ENCODE measurements around the gene TMEM120B.
"Not testable (repeated sequence)": the region's sequence is repeated elsewhere in the genome, so short reads cannot be mapped to it uniquely, and the experiment has no call there.

The TMEM120B gene
- 15.1 to 16.5 (median 16.1) reads per million in 3 donors for total RNA-seq

DNA sequence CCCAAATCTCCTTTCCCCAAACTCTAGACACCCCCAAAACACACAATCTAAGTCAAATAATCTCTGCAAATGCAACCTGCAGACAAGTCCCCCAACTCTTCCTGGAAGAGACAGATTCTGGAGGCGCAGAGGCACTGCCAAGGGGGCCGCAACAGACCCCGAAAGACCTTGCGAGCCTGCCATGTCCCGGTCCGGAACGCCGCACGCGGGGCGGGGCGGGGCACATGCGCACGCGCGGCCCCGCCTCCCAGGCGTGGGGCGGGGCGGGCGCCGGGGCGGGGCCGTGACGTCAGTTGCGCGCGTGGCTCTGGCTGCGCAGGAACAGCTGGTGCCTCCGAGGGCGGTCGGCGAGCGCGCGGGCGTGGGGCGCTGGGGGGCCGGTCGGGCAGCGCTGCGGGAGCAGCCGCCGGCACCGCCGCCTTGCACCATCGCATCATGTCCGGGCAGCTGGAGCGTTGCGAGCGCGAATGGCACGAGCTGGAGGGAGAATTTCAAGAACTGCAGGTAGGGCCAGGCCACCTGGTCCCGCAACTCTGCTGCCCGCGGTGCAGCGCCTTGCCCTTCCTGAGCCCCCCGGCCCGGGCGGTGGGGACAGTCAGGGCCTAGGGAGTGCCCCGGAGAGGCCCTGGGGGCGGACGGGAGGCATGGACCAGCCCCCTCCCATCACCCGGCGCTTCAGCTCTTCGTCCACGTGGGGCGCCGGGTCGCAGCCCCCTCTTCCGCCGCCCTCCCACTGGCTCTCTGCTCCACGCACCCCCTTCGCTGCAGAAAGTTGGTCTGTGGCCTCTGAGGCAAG is at the start of gene TMEM120B:
Gene TMEM120B, plus strand, starts transcription at position 292 of the 796 bp plus-strand sequence. Its CDS starts 144 bp downstream, at position 436.
- DNase-seq: peak; percentile 74 to 80 (median 78)
- Histone ChIP-seq H3K9me3 (ENCODE audit: control insufficient read depth, low read length) (no peaks in the 10 kb centered on the region), H3K36me3 (ENCODE audit: control insufficient read depth, insufficient read depth, low read length) (no peaks in the 10 kb centered on the region), H3K27ac (ENCODE audit: insufficient read depth, low read length, poor library complexity, severe bottlenecking) (peak within 1 kb of the TSS; percentile 65), H3K4me3 (ENCODE audit: insufficient read depth, low read depth, low read length, poor library complexity, severe bottlenecking) (peak within 1 kb of the TSS; percentile 90), H3K4me1 (ENCODE audit: control insufficient read depth, insufficient read depth, low read length, poor library complexity, severe bottlenecking) (peaks cover 9% of the 10 kb centered on the region), H3K27me3 (replicated peaks; ENCODE audit: control insufficient read depth, insufficient read depth, low read length, poor library complexity, severe bottlenecking) (no peaks in the 10 kb centered on the region)

DNA sequence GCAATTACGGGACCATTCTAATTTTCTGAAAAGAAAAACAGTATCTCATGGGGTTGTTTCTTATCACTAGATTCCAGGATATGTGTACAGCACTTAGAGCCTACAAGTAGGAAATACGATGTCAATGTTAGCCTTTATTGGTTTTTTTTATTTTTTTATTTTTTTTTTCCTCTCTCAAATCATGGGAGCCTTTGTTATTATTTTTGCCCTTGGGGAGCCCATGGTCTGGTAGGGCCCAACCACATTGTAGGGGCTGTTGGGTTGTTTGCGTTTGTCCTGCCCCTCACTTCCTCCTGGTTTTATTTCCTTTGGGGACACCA is 49.0 kb upstream of the TMEM120B start:
- Histone ChIP-seq H3K9me3 (ENCODE audit: control insufficient read depth, low read length) (no peaks in the 10 kb centered on the region), H3K27ac (ENCODE audit: insufficient read depth, low read length, poor library complexity, severe bottlenecking) (no peak overlapping the region), H3K4me1 (ENCODE audit: control insufficient read depth, insufficient read depth, low read length, poor library complexity, severe bottlenecking) (peaks cover 40% of the 10 kb centered on the region), H3K27me3 (replicated peaks; ENCODE audit: control insufficient read depth, insufficient read depth, low read length, poor library complexity, severe bottlenecking) (no peaks in the 10 kb centered on the region), H3K36me3 (ENCODE audit: control insufficient read depth, insufficient read depth, low read length) (no peaks in the 10 kb centered on the region), H3K4me3 (ENCODE audit: insufficient read depth, low read depth, low read length, poor library complexity, severe bottlenecking) (no peak overlapping the region)
- DNase-seq: no peak

DNA sequence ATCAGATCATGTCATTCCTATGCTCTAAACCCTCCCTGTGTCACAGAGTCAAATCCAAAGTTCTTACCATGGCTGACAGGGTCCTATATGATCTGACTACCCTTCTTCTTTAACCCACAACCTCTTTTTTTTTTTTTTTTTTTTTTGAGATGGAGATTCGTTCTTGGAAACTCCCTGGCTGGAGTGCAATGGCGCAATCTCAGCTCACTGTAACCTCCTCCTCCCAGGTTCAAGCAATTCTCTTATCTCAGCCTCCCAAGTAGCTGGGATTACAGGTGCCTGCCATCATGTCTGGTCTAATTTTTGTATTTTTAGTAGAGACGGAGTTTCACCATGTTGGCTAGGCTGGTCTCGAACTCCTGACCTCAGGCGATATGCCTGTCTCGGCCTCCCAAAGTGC is 45.7 kb upstream of the TMEM120B start:
- H3K4me1 ChIP-seq (ENCODE audit: control insufficient read depth, insufficient read depth, low read length, poor library complexity, severe bottlenecking): peaks cover 26% of the 10 kb centered on the region
- not testable (repeated sequence) for H3K36me3 ChIP-seq (ENCODE audit: control insufficient read depth, insufficient read depth, low read length); H3K27me3 ChIP-seq (replicated peaks; ENCODE audit: control insufficient read depth, insufficient read depth, low read length, poor library complexity, severe bottlenecking); H3K4me3 ChIP-seq (ENCODE audit: insufficient read depth, low read depth, low read length, poor library complexity, severe bottlenecking); H3K27ac ChIP-seq (ENCODE audit: insufficient read depth, low read length, poor library complexity, severe bottlenecking); DNase-seq; H3K9me3 ChIP-seq (ENCODE audit: control insufficient read depth, low read length)

DNA sequence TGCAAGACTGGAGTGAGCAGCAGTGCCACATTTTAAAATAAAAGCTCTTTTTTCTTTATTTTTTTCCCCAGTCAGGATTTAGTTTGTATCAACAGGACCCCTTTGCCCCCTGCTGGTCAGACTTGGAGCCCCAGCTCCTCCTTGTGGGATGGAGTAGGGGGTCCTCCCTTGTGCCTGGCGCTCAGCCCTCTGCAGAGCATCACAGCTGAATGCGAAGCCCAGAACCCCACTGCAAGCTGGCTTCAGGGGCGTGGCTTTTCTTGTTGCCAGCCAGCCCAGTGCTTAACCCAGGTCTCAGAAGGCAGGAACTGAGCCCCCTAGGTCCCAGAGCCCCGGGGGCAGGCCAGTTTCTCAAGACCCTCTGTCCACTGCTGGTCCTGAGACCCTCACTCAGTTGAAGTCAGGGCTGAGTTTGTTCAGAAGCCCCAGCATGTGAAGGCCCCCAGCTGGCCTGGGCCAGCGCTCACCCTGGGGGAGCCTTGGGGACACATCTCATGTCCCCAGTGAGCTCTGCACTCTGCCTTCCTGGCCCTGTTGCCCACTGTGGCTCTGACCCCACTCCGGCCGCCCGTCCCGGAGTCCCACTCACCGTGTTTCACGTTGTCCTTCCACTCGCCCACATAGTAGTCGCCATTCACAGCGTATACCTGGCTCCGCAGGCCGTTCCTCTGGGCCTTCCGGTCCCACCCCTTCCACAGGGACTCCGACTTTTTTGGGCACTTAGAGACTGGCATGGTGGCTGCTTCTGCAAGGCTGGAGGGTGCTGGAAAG is 43.6 kb upstream of the TMEM120B start:
- no peaks in the 10 kb centered on the region for H3K27me3 ChIP-seq (replicated peaks; ENCODE audit: control insufficient read depth, insufficient read depth, low read length, poor library complexity, severe bottlenecking)
- H3K27ac ChIP-seq (ENCODE audit: insufficient read depth, low read length, poor library complexity, severe bottlenecking): no peak overlapping the region
- H3K4me1 ChIP-seq (ENCODE audit: control insufficient read depth, insufficient read depth, low read length, poor library complexity, severe bottlenecking): peaks cover 34% of the 10 kb centered on the region
- no peaks in the 10 kb centered on the region for H3K36me3 ChIP-seq (ENCODE audit: control insufficient read depth, insufficient read depth, low read length)
- DNase-seq: peak in 1 of 3 donors; percentile 21
- no peak overlapping the region for H3K4me3 ChIP-seq (ENCODE audit: insufficient read depth, low read depth, low read length, poor library complexity, severe bottlenecking)
- no peaks in the 10 kb centered on the region for H3K9me3 ChIP-seq (ENCODE audit: control insufficient read depth, low read length)

DNA sequence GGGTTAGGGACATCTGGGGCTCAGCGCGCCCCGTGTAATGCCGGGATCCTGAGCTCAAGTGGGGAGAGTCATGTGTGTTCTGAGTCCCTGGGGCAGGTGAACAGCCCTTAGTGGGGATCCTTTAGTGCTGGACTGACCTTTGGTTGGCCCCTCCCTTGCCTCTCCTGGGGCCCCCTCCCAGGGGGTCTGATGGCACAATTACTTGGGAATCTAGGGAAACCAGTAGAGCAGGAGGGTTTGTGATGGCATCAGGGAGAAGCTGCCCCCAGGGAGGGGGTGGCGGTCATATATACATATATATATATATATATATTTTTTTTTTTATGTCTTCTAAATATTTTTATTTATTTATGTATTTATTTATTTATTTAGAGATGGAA is 43.0 kb upstream of the TMEM120B start, which contains the start of gene MORN3:
Gene MORN3, minus strand, starts transcription at position 134 of the 380 bp plus-strand sequence. CDS start 171 bp downstream, outside the sequence.
- H3K36me3 ChIP-seq (ENCODE audit: control insufficient read depth, insufficient read depth, low read length): no peaks in the 10 kb centered on the region
- no peak within 1 kb of the TSS for H3K27ac ChIP-seq (ENCODE audit: insufficient read depth, low read length, poor library complexity, severe bottlenecking)
- no peak within 1 kb of the TSS for H3K4me3 ChIP-seq (ENCODE audit: insufficient read depth, low read depth, low read length, poor library complexity, severe bottlenecking)
- no peaks in the 10 kb centered on the region for H3K27me3 ChIP-seq (replicated peaks; ENCODE audit: control insufficient read depth, insufficient read depth, low read length, poor library complexity, severe bottlenecking)
- no peaks in the 10 kb centered on the region for H3K9me3 ChIP-seq (ENCODE audit: control insufficient read depth, low read length)
- DNase-seq: no peak
- peaks cover 29% of the 10 kb centered on the region for H3K4me1 ChIP-seq (ENCODE audit: control insufficient read depth, insufficient read depth, low read length, poor library complexity, severe bottlenecking)

DNA sequence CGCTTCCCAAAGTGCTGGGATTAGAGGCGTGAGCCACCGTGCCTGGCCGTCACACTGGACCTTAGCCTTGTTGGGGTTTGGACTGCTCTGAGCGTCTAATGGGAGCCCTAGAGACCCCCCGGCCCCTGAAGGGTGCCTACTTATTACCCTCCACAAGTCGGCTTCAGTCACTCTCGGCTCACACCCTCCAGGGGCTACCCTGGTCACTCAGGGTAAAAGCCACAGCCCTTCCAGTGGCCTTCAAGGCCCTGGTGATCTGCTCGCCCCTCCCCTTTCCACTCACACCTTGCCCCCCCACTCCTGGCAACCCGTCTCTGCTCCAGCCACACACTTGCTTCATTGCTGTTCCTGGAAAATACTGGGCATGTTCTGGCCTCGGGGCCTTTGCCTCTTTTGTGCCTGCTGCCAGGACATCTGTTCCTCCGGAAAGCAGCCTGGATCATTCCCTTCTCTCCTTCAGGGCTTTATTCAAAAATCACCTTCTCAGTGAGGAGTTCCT is 39.5 kb upstream of the TMEM120B start:
- peak overlapping the region; percentile 99 for H3K27ac ChIP-seq (ENCODE audit: insufficient read depth, low read length, poor library complexity, severe bottlenecking)
- peak overlapping the region; percentile 56 for H3K4me3 ChIP-seq (ENCODE audit: insufficient read depth, low read depth, low read length, poor library complexity, severe bottlenecking)
- H3K4me1 ChIP-seq (ENCODE audit: control insufficient read depth, insufficient read depth, low read length, poor library complexity, severe bottlenecking): peaks cover 18% of the 10 kb centered on the region
- DNase-seq: peak in 1 of 3 donors; percentile 4
- H3K9me3 ChIP-seq (ENCODE audit: control insufficient read depth, low read length): no peaks in the 10 kb centered on the region
- no peaks in the 10 kb centered on the region for H3K27me3 ChIP-seq (replicated peaks; ENCODE audit: control insufficient read depth, insufficient read depth, low read length, poor library complexity, severe bottlenecking)
- H3K36me3 ChIP-seq (ENCODE audit: control insufficient read depth, insufficient read depth, low read length): no peaks in the 10 kb centered on the region

DNA sequence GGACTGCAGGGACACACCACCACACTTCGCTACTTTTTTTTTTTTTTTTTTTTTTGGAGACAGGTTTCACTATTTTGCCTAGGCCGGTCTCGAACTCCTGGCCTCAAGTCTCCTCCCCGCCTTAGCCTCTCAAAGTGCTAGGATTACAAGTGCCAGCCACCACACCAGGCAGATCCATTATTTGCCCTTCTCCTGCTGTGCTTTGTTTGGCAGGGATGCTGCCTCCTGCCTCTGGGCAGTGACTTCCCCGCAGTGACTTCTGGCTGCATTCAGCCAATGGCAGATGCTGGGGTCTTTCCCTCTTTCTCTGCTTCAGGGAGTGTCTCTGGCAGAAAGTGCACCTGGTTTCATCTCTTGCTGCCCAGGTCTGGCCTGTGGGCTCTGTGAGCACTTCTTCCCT is 36.4 kb upstream of the TMEM120B start:
- no peaks in the 10 kb centered on the region for H3K36me3 ChIP-seq (ENCODE audit: control insufficient read depth, insufficient read depth, low read length)
- H3K27me3 ChIP-seq (replicated peaks; ENCODE audit: control insufficient read depth, insufficient read depth, low read length, poor library complexity, severe bottlenecking): no peaks in the 10 kb centered on the region
- DNase-seq: no peak
- H3K4me1 ChIP-seq (ENCODE audit: control insufficient read depth, insufficient read depth, low read length, poor library complexity, severe bottlenecking): peaks cover 14% of the 10 kb centered on the region
- H3K9me3 ChIP-seq (ENCODE audit: control insufficient read depth, low read length): no peaks in the 10 kb centered on the region
- H3K4me3 ChIP-seq (ENCODE audit: insufficient read depth, low read depth, low read length, poor library complexity, severe bottlenecking): no peak overlapping the region
- no peak overlapping the region for H3K27ac ChIP-seq (ENCODE audit: insufficient read depth, low read length, poor library complexity, severe bottlenecking)

DNA sequence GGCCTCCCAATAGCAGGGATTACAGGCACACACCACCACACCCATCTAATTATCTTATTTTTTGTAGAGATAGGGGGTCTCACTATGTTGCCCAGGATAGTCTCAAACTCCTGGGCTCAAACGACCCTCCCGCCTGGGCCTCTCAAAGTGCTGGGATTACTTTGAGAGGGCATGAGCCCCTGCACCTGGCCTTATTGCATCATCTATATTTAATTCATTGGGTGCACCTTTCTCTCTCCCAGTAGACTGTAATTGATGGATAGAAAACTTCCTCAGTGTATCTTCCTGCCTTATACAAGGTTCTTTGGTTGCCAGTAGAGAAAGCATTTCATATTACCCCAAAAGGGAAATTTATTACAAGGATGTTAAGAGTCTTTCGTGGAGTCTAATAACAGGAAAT is 34.2 kb upstream of the TMEM120B start:
- Histone ChIP-seq H3K27ac (ENCODE audit: insufficient read depth, low read length, poor library complexity, severe bottlenecking) (no peak overlapping the region), H3K9me3 (ENCODE audit: control insufficient read depth, low read length) (no peaks in the 10 kb centered on the region), H3K4me1 (ENCODE audit: control insufficient read depth, insufficient read depth, low read length, poor library complexity, severe bottlenecking) (peaks cover 4% of the 10 kb centered on the region), H3K27me3 (replicated peaks; ENCODE audit: control insufficient read depth, insufficient read depth, low read length, poor library complexity, severe bottlenecking) (no peaks in the 10 kb centered on the region), H3K4me3 (ENCODE audit: insufficient read depth, low read depth, low read length, poor library complexity, severe bottlenecking) (no peak overlapping the region), H3K36me3 (ENCODE audit: control insufficient read depth, insufficient read depth, low read length) (no peaks in the 10 kb centered on the region)
- no peak for DNase-seq

DNA sequence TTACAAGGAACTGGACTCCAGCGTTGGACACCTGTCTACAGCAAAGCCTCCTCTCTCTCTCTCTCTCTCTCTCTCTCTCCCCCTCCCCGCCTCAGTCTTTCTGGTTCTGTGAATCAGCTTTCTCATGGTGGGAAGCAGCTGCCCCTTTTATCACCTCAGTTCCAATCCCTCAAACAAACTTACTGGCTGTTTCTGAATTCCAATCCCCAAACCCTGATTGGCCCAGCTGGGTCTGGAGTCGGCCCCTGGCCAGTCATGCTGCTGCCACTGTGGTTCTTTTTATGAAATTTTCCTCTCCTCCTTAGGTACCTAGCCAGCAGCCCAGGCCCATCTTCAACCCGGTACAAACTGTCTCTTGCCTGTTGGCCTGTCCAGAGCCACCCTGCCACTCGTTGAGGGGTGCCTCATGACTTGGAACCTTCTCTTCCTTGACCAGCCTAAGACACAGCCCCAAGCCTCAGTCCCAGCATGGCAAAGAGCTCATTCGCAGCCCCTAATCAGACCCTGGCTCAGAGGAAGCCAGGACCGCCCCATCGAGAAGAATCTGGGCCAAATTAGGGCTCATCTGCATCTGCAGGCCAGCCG is 33.7 kb upstream of the TMEM120B start:
- no peaks in the 10 kb centered on the region for H3K4me1 ChIP-seq (ENCODE audit: control insufficient read depth, insufficient read depth, low read length, poor library complexity, severe bottlenecking)

More for the DNA sequence above, 33.7 kb upstream of the TMEM120B start:
- Histone ChIP-seq H3K4me3 (ENCODE audit: insufficient read depth, low read depth, low read length, poor library complexity, severe bottlenecking) (no peak overlapping the region), H3K27me3 (replicated peaks; ENCODE audit: control insufficient read depth, insufficient read depth, low read length, poor library complexity, severe bottlenecking) (no peaks in the 10 kb centered on the region), H3K9me3 (ENCODE audit: control insufficient read depth, low read length) (no peaks in the 10 kb centered on the region), H3K36me3 (ENCODE audit: control insufficient read depth, insufficient read depth, low read length) (no peaks in the 10 kb centered on the region), H3K27ac (ENCODE audit: insufficient read depth, low read length, poor library complexity, severe bottlenecking) (no peak overlapping the region)
- no peak for DNase-seq
